Smooth muscle cell (in vitro differentiated cells): ENCODE data around the gene DLG4. TPM values are rescaled to one million over a fixed set of nuclear protein-coding genes. Genes with fewer than 3 reads are reported as not detected.
"Not testable (repeated sequence)": the region's sequence is repeated elsewhere in the genome, so short reads cannot be mapped to it uniquely, and the experiment has no call there.

ENCODE experiments used
- DNase-seq: peaks from one replicate; lab custom pipeline; 2025; ENCODE audit not compliant: unreplicated experiment; lab: John Stamatoyannopoulos, UW
- H2AFZ ChIP-seq: fragments of 200-600 bp; sonication (generic); 2 replicates; pipeline ENCODE4 v1.6.0; 2016; ENCODE audit warnings: antibody characterized with exemption, low read depth, mild to moderate bottlenecking
- H3F3A ChIP-seq: fragments of 200-600 bp; sonication (generic); 2 replicates; pipeline ENCODE4 v1.6.0; 2017; ENCODE audit warnings: antibody characterized with exemption, low read depth
- H3K27ac ChIP-seq: fragments of 200-600 bp; sonication (generic); 2 replicates; pipeline ENCODE4 v1.5.1; 2016; ENCODE audit warnings: low read depth, mild to moderate bottlenecking
- H3K27me3 ChIP-seq: fragments of 200-600 bp; sonication (generic); 2 replicates; pipeline ENCODE4 v1.6.1; 2016; ENCODE audit warnings: low read depth, mild to moderate bottlenecking
- H3K36me3 ChIP-seq: fragments of 200-600 bp; sonication (generic); 2 replicates; pipeline ENCODE4 v1.5.1; 2016; ENCODE audit warnings: low read depth
- H3K4me1 ChIP-seq: fragments of 200-600 bp; sonication (generic); 2 replicates; pipeline ENCODE4 v1.5.1; 2016; ENCODE audit warnings: low read depth
- H3K4me2 ChIP-seq: fragments of 200-600 bp; sonication (generic); 2 replicates; pipeline ENCODE4 v1.6.0; 2016; ENCODE audit warnings: mild to moderate bottlenecking
- H3K4me3 ChIP-seq: fragments of 200-600 bp; sonication (generic); 2 replicates; pipeline ENCODE4 v1.5.1; 2016; ENCODE audit warnings: mild to moderate bottlenecking
- H3K79me2 ChIP-seq: fragments of 200-600 bp; sonication (generic); 2 replicates; pipeline ENCODE4 v1.6.0; 2016; ENCODE audit warnings: low read depth, mild to moderate bottlenecking
- H3K9ac ChIP-seq: fragments of 200-600 bp; sonication (generic); 2 replicates; pipeline ENCODE4 v1.6.0; 2016; ENCODE audit warnings: low read depth
- H3K9me3 ChIP-seq: fragments of 200-600 bp; sonication (generic); replicated peaks from 2 replicates; pipeline ENCODE4 v1.5.1; 2016; ENCODE audit warnings: low read depth
- H4K20me1 ChIP-seq: fragments of 200-600 bp; sonication (generic); 2 replicates; pipeline ENCODE4 v1.6.0; 2016; ENCODE audit warnings: low read depth
- CTCF ChIP-seq: fragments of 200-600 bp; sonication (generic); IDR thresholded peaks from 2 replicates; pipeline ENCODE4 v1.5.1; 2017; ENCODE audit warnings: borderline replicate concordance, mild to moderate bottlenecking, antibody characterized with exemption; ENCODE audit not compliant: insufficient read depth, poor library complexity, severe bottlenecking
- WGBS: methylation state at CpG from one replicate; pipeline ENCODE4 v1.1.7; 2016; ENCODE audit warnings: low lambda C conversion rate; 5-methylcytosine and 5-hydroxymethylcytosine counted together
- polyA plus RNA-seq: library from polyadenylated mRNA; unstranded; fragments of >200 nt; fragmentation: Nextera tagmentation; extraction: Ambion mirVana; gene quantifications from 2 replicates; pipeline ENCODE4 v1.2.1, GENCODE V29; 2016
- total RNA-seq: library from RNA; depleted of rRNA; stranded (reverse); fragments of >200 nt; gene quantifications from 2 replicates; pipeline ENCODE4 v1.2.3, GENCODE V29; 2014

Gene DLG4
- total and polyA plus RNA-seq, 2 experiments from 2014 or later, result 2.3 to 9.4 TPM

GRCh38 chr17:7173687-7174602 is 45.7 kb downstream of the DLG4 start:
- Histone ChIP-seq H3K4me2 (no peak overlapping the region), H3K79me2 (no peaks in the 10 kb centered on the region), H3K4me1 (no peaks in the 10 kb centered on the region), H4K20me1 (no peaks in the 10 kb centered on the region), H2AFZ (no peak overlapping the region), H3K9me3 (no peaks in the 10 kb centered on the region), H3K27me3 (no peaks in the 10 kb centered on the region), H3K4me3 (no peak overlapping the region), H3F3A (no peaks in the 10 kb centered on the region), H3K9ac (no peak overlapping the region), H3K27ac (no peak overlapping the region), H3K36me3 (no peaks in the 10 kb centered on the region)
- no peak for DNase-seq
- no peak for TF ChIP-seq CTCF
- WGBS, result 66% methylated on average over 59 of the region's 69 CpGs

- H3K9ac ChIP-seq, H3K79me2 ChIP-seq, H3K9me3 ChIP-seq, H3K36me3 ChIP-seq, H2AFZ ChIP-seq, H3K4me3 ChIP-seq, H4K20me1 ChIP-seq, DNase-seq, H3K27ac ChIP-seq, H3K4me2 ChIP-seq, H3F3A ChIP-seq, H3K4me1 ChIP-seq, H3K27me3 ChIP-seq: not testable (repeated sequence)
- 96% methylated on average over 18 of the region's 18 CpGs for WGBS
Measured at GRCh38 chr17:7172522-7173191, 47.0 kb downstream of the DLG4 start.

- not testable (repeated sequence) for H3K4me2 ChIP-seq, H3K4me3 ChIP-seq, H3K27ac ChIP-seq, H4K20me1 ChIP-seq, H2AFZ ChIP-seq, DNase-seq, H3K9me3 ChIP-seq, H3K79me2 ChIP-seq, H3K9ac ChIP-seq, H3F3A ChIP-seq, H3K36me3 ChIP-seq, H3K4me1 ChIP-seq, H3K27me3 ChIP-seq
- 94% methylated on average over 7 of the region's 7 CpGs for WGBS
Measured at GRCh38 chr17:7169565-7169908, 50.1 kb downstream of the DLG4 start.

GRCh38 chr17:7168841-7169564 is 50.6 kb downstream of the DLG4 start:
- not testable (repeated sequence) for H3K27me3 ChIP-seq, H3K9me3 ChIP-seq, H3K79me2 ChIP-seq, H3K4me1 ChIP-seq, H2AFZ ChIP-seq, H3K4me3 ChIP-seq, H3K27ac ChIP-seq, H3F3A ChIP-seq, H3K4me2 ChIP-seq, H3K9ac ChIP-seq, H3K36me3 ChIP-seq, DNase-seq, H4K20me1 ChIP-seq
- WGBS, result 88% methylated on average over 10 of the region's 10 CpGs

- H3K79me2 ChIP-seq, result no peaks in the 10 kb centered on the region
- H3K9ac ChIP-seq, result no peak overlapping the region
- no peak for TF ChIP-seq CTCF
- H3K4me1 ChIP-seq, result no peaks in the 10 kb centered on the region
- H3K9me3 ChIP-seq, result no peaks in the 10 kb centered on the region
- H4K20me1 ChIP-seq, result no peaks in the 10 kb centered on the region
- no peaks in the 10 kb centered on the region for H3K27me3 ChIP-seq
- no peak overlapping the region for H3K4me3 ChIP-seq
- no peaks in the 10 kb centered on the region for H3F3A ChIP-seq
- no peaks in the 10 kb centered on the region for H3K36me3 ChIP-seq
- no peak overlapping the region for H2AFZ ChIP-seq
- DNase-seq, result no peak
- H3K4me2 ChIP-seq, result no peak overlapping the region
- WGBS, result 95% methylated on average over 4 of the region's 4 CpGs
- H3K27ac ChIP-seq, result no peak overlapping the region
Measured at GRCh38 chr17:7167832-7168231, 51.8 kb downstream of the DLG4 start.
